Peyer's patch (tissue), 4 donors: Measurements from ENCODE around the gene RTP2. TPM values are rescaled to one million over a fixed set of nuclear protein-coding genes. Genes with fewer than 3 reads are reported as not detected.

Experiments
- DNase-seq, 3 donors: peaks; one replicate each; pipeline ENCODE4 v3.0.0-alpha.2; 2017 to 2019
- H3K27ac ChIP-seq, 4 donors: fragments of 200-600 bp; sonication (generic); one replicate each; pipeline ENCODE4 v1.5.1; 2016 to 2019
- H3K27me3 ChIP-seq, 2 donors: fragments of 200-600 bp; sonication (generic); one replicate each; pipeline ENCODE4 v1.5.1; 2019
- H3K36me3 ChIP-seq, 3 donors: fragments of 200-600 bp; sonication (generic); one replicate each; pipeline ENCODE4 v1.5.1; 2016 to 2019
- H3K4me1 ChIP-seq, 4 donors: fragments of 200-600 bp; sonication (generic); one replicate each; pipeline ENCODE4 v1.5.1; 2016 to 2019
- H3K4me3 ChIP-seq, 4 donors: fragments of 200-600 bp; sonication (generic); 1 replicate in 3 of 4; 2 replicates in 1 of 4; pipeline ENCODE4 v1.5.1; 2016 to 2019; ENCODE audit warnings: mild to moderate bottlenecking in 1 of 4
- H3K9me3 ChIP-seq, 4 donors: fragments of 200-600 bp; sonication (generic); one replicate each; pipeline ENCODE4 v1.5.1; 2016 to 2019; ENCODE audit warnings: mild to moderate bottlenecking in 1 of 4
- CTCF ChIP-seq, 6 experiments: fragments of 450-650 bp in 4 of 6; fragments of 200-600 bp in 2 of 6; sonication (generic) in 1 of 6; IDR thresholded peaks; one replicate each; pipeline ENCODE4 v1.5.1; 2017 to 2019; ENCODE audit warnings: antibody characterized with exemption in 6 of 6, mild to moderate bottlenecking in 3 of 6, moderate library complexity in 1 of 6
- POLR2A ChIP-seq, 2 donors: fragments of 450-650 bp; IDR thresholded peaks; one replicate each; pipeline ENCODE4 v1.5.1; 2017; ENCODE audit warnings: antibody characterized with exemption in 2 of 2, mild to moderate bottlenecking in 2 of 2, moderate library complexity in 2 of 2
- total RNA-seq, 4 donors: library from RNA; depleted of rRNA; stranded (reverse); fragments of >200 nt; gene quantifications; one replicate each; pipeline ENCODE4 v1.1.0, GENCODE V29; 2016

Gene RTP2
- total RNA-seq, 4 donors from 2014 or later: not detected

DNA sequence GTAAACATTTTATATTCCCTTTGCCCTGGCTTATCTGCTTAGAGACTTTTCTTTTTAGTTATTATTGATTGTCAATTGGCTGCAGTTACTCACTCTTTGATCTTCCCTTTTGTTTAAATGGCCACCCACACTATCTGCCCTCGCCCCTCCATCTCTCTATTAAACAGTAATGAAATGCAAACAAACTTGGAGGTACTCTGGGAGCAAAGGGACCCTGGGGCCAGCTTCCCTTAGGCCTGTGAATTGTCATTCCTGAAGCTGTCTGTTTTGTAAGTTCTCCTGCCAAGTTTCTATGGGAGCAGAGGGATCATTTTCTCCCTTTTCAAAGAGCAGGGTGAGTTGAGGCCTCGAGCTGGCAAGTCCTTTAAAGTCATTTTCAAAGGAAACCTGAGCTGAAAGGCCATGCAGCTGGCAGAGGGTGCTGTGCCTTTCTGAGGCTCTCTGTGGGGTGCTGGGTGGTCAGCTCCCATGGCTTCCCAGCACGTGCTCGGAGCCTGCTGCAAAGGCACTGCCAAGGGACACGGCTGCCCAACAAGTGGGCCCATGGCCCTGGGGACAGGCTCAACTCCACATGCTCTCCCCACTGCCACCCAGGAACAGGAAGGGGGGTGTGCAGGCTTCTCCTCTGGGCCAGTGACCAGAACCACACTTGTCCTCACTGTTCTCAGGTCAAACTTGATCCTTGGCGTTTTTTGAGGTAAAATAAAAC lies 17.4 kb upstream of the RTP2 start:
- Histone ChIP-seq H3K27ac (no peak overlapping the region), H3K27me3 (no peaks in the 10 kb centered on the region), H3K36me3 (peaks cover 0 to 37% (median 0%) of the 10 kb centered on the region in 3 donors), H3K4me1 (no peaks in the 10 kb centered on the region), H3K4me3 (no peak overlapping the region), H3K9me3 (no peaks in the 10 kb centered on the region)
- DNase-seq: no peak
- TF ChIP-seq CTCF (IDR thresholded peaks at IDR 0.05) (no peak), POLR2A (IDR thresholded peaks at IDR 0.05) (no peak)

- Histone ChIP-seq H3K27ac (no peak overlapping the region), H3K4me1 (no peaks in the 10 kb centered on the region), H3K27me3 (no peaks in the 10 kb centered on the region), H3K36me3 (peaks cover 0 to 28% (median 0%) of the 10 kb centered on the region in 3 donors), H3K9me3 (no peaks in the 10 kb centered on the region), H3K4me3 (no peak overlapping the region)
- TF ChIP-seq CTCF (IDR thresholded peaks at IDR 0.05): no peak
- TF ChIP-seq POLR2A (IDR thresholded peaks at IDR 0.05): no peak
- DNase-seq: no peak
These were observed 16.4 kb upstream of the RTP2 start for GRCh38 chr3:187718802-187719201.

- Histone ChIP-seq H3K9me3 (no peaks in the 10 kb centered on the region), H3K4me1 (no peaks in the 10 kb centered on the region), H3K27me3 (no peaks in the 10 kb centered on the region), H3K27ac (no peak overlapping the region), H3K36me3 (peaks cover 0 to 16% (median 0%) of the 10 kb centered on the region in 3 donors), H3K4me3 (no peak overlapping the region)
- TF ChIP-seq POLR2A (IDR thresholded peaks at IDR 0.05) (no peak), CTCF (IDR thresholded peaks at IDR 0.05) (no peak)
- no peak for DNase-seq
These were observed 15.2 kb upstream of the RTP2 start for GRCh38 chr3:187717572-187717971.

- no peak overlapping the region for H3K27ac ChIP-seq
- H3K4me3 ChIP-seq: no peak overlapping the region
- TF ChIP-seq CTCF (IDR thresholded peaks at IDR 0.05): peak; percentile 70 to 96 (median 91)
- TF ChIP-seq POLR2A (IDR thresholded peaks at IDR 0.05): no peak
- no peaks in the 10 kb centered on the region for H3K27me3 ChIP-seq
- H3K9me3 ChIP-seq: no peaks in the 10 kb centered on the region
- DNase-seq: peak in 2 of 3 donors; percentile 64 to 91
- no peaks in the 10 kb centered on the region for H3K36me3 ChIP-seq
- no peaks in the 10 kb centered on the region for H3K4me1 ChIP-seq
These were observed 12.1 kb upstream of the RTP2 start for GRCh38 chr3:187714404-187714979.

DNA sequence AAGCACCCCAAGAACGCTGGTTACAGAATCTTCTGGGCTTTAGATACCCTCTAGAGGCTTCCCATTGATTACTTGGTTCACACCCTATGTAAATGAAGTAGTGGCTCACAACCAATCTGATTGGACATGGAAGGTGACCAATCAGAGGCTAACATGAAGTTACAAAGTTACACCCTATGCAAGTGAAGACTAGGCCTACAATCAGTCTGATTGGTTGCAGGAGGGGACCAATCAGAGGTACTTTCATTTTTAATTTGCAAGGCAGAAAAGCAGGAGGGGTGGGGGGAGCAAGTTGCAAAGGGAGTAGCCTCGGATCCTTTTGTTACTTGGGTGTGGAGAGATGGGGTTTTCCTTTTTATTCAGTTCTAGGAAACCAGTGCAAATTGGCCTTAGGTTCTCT lies 11.1 kb upstream of the RTP2 start:
- TF ChIP-seq POLR2A (IDR thresholded peaks at IDR 0.05) (no peak), CTCF (IDR thresholded peaks at IDR 0.05) (no peak)
- Histone ChIP-seq H3K36me3 (no peaks in the 10 kb centered on the region), H3K9me3 (no peaks in the 10 kb centered on the region), H3K27me3 (no peaks in the 10 kb centered on the region), H3K27ac (no peak overlapping the region), H3K4me3 (no peak overlapping the region), H3K4me1 (no peaks in the 10 kb centered on the region)
- DNase-seq: no peak
